Measurements from ENCODE around the gene BRINP3. TPM values are rescaled to one million over a fixed set of nuclear protein-coding genes. Genes with fewer than 3 reads are reported as not detected.

The BRINP3 gene
- total and polyA plus RNA-seq, 2 of the 13 experiments (the other 11 are each of a cell fraction or from before 2014, with no cell fraction given) = not detected

DNA sequence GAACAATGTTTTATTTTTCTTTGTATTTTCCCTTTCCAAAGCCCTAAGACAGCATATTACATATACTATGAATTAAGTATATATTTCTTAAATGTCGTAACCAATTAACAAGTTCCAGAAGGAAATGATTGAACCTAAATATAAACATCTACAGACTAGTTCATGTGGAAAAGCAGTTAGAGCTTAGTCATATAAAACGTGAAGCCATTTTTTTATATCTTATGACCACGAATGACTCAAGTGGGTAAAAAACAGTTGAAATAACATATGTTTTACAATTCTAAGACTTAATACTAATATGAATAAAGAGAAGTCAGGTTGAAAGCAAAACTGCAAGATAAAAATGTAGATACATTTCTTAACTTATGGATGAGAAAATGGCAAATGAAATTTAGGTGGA, 307.3 kb downstream of the BRINP3 start:
- 17% methylated on average over 3 of the region's 3 CpGs for WGBS (ENCODE audit: low lambda C conversion rate)
- FAIRE-seq (no peak), ATAC-seq (no peak), DNase-seq (ENCODE audit: low spot score) (no peak)
- TF ChIP-seq ZNF569 (CRISPR knock-in tag; IDR thresholded peaks at IDR 0.05; ENCODE audit: borderline replicate concordance) = no peak
- no peak for TF ChIP-seq ZNF766 (CRISPR knock-in tag; IDR thresholded peaks at IDR 0.05; ENCODE audit: borderline replicate concordance)
- TF ChIP-seq ZNF207 (IDR thresholded peaks at IDR 0.05; ENCODE audit: borderline replicate concordance) = no peak
- TF ChIP-seq PLRG1 (conservative IDR thresholded peaks at IDR 0.05) = no peak
- TF ChIP-seq ZNF598 (CRISPR knock-in tag; IDR thresholded peaks at IDR 0.05; ENCODE audit: borderline replicate concordance) = no peak
- TF ChIP-seq ZBTB7A (CRISPR knock-in tag; IDR thresholded peaks at IDR 0.05) = no peak
- TF ChIP-seq TEAD3 (CRISPR knock-in tag; optimal IDR thresholded peaks at IDR 0.05; ENCODE audit: borderline replicate concordance) = no peak
- no peak for TF ChIP-seq HNRNPL (IDR thresholded peaks at IDR 0.05; ENCODE audit: low read depth, low read length)
- H3K27me3 ChIP-seq (ENCODE audit: control insufficient read depth in 1 of 2, insufficient read depth in 2 of 2, low read length in 2 of 2) = no peaks in the 10 kb centered on the region
- in situ Hi-C loops (cut with HindIII; ENCODE audit: extremely low pct_ligation_motif_present, low pct_unique_long_range_greater_than_20kb) = no loop called here
- H3K9ac ChIP-seq (ENCODE audit: insufficient read depth, low read depth, low read length) = no peak overlapping the region
- no peaks in the 10 kb centered on the region for H3K4me1 ChIP-seq (ENCODE audit: insufficient read depth, low read length)
- no peak overlapping the region for H3K4me3 ChIP-seq (replicated peaks in 1 of 3; ENCODE audit: insufficient read depth in 1 of 3, low read depth in 2 of 3, low read length in 3 of 3)
- POLR2A ChIA-PET = no interaction called here
- H4K20me1 ChIP-seq (ENCODE audit: insufficient read depth, low read length) = no peaks in the 10 kb centered on the region
- H3K79me2 ChIP-seq (ENCODE audit: insufficient read depth, low read length) = no peaks in the 10 kb centered on the region
- no peak overlapping the region for H2AFZ ChIP-seq (ENCODE audit: low read length)
- no peak overlapping the region for H3K27ac ChIP-seq (ENCODE audit: extremely low read length, insufficient read depth, low read length)
- no peak overlapping the region for H3K4me2 ChIP-seq (ENCODE audit: low read depth, low read length)
- no peaks in the 10 kb centered on the region for H3K36me3 ChIP-seq (replicated peaks in 1 of 2; ENCODE audit: control insufficient read depth in 1 of 2, insufficient read depth in 2 of 2, low read length in 2 of 2)
- CTCF ChIA-PET (ENCODE audit: low intra/inter-chr PET ratio, low total read pairs) = no interaction called here
- BruUV-seq (replicated peaks) = no TSS peak
- H3K9me3 ChIP-seq (ENCODE audit: low read length) = no peaks in the 10 kb centered on the region
- intact Hi-C loops (cut with micrococcal nuclease; ENCODE audit: unreplicated experiment) = no loop called here

DNA sequence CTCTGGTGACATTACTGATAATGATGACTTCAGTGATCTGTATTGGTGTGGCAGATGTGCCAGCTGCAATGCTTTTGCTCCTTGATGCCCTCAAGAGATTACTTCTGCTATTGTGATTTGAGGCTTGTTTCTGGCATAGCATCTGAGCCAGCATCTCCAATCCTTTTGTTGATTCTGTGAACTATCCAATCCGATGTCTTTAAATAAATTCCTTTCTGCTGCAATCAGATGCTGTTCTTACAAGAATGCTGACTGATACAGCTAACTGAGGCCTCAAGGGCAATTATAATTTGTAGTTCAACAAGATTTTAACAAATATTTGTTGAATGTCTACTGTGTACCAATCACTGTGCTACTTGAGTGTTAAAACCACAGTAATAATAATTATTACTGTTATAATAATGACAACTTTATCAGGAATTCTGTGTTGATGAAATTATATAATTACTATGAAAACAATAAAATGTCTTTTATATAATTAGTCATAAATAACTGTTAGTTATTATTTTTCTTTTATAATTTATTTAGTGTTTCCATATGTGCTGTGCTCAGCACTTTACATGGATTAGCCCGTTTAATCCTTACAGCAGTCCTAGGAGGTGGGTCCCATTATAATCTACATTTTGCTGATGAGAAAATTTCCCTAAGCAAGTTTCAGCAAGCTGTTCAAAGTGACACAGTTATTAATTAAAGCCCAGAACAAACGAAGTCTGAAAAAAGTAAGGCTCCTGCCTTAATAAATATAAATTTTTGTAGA, 308.2 kb downstream of the BRINP3 start:
- Histone ChIP-seq H3K9me3 (ENCODE audit: low read length) (no peaks in the 10 kb centered on the region), H4K20me1 (ENCODE audit: insufficient read depth, low read length) (no peaks in the 10 kb centered on the region), H3K9ac (ENCODE audit: insufficient read depth, low read depth, low read length) (no peak overlapping the region), H3K4me1 (ENCODE audit: insufficient read depth, low read length) (no peaks in the 10 kb centered on the region), H3K4me2 (ENCODE audit: low read depth, low read length) (no peak overlapping the region), H3K27me3 (ENCODE audit: control insufficient read depth in 1 of 2, insufficient read depth in 2 of 2, low read length in 2 of 2) (no peaks in the 10 kb centered on the region), H3K4me3 (replicated peaks in 1 of 3; ENCODE audit: insufficient read depth in 1 of 3, low read depth in 2 of 3, low read length in 3 of 3) (no peak overlapping the region), H3K36me3 (replicated peaks in 1 of 2; ENCODE audit: control insufficient read depth in 1 of 2, insufficient read depth in 2 of 2, low read length in 2 of 2) (no peaks in the 10 kb centered on the region), H2AFZ (ENCODE audit: low read length) (no peak overlapping the region), H3K79me2 (ENCODE audit: insufficient read depth, low read length) (no peaks in the 10 kb centered on the region), H3K27ac (ENCODE audit: extremely low read length, insufficient read depth, low read length) (no peak overlapping the region)
- no peak for FAIRE-seq
- in situ Hi-C loops (cut with HindIII; ENCODE audit: extremely low pct_ligation_motif_present, low pct_unique_long_range_greater_than_20kb) (no loop called here), intact Hi-C loops (cut with micrococcal nuclease; ENCODE audit: unreplicated experiment) (no loop called here)
- DNase-seq (ENCODE audit: low spot score) = no peak
- POLR2A ChIA-PET = no interaction called here
- BruUV-seq (replicated peaks) = no TSS peak
- CTCF ChIA-PET (ENCODE audit: low intra/inter-chr PET ratio, low total read pairs) = no interaction called here
- WGBS (ENCODE audit: low lambda C conversion rate) = 2% methylated on average over 3 of the region's 3 CpGs
- ATAC-seq = no peak
- peak; percentile 57 to 84; a peak in 3 of 4 replicates for TF ChIP-seq MAFK (conservative IDR thresholded peaks at IDR 0.05 in 1 of 2, IDR thresholded peaks at IDR 0.05 in 1 of 2; ENCODE audit: low read length in 2 of 2)
- no peak for TF ChIP-seq ZNF441 (CRISPR knock-in tag; IDR thresholded peaks at IDR 0.05; ENCODE audit: borderline replicate concordance)
- peak; percentile 56 for TF ChIP-seq MAFF (IDR thresholded peaks at IDR 0.05; ENCODE audit: low read depth, low read length)
- no peak for TF ChIP-seq GTF2F1 (IDR thresholded peaks at IDR 0.05; ENCODE audit: low read length)
